ENCODE results near the gene ISG15. TPM values are rescaled to one million over a fixed set of nuclear protein-coding genes. Genes with fewer than 3 reads are reported as not detected.

ISG15 gene
- total RNA-seq, 1 experiment from 2014 or later = 140 TPM

DNA sequence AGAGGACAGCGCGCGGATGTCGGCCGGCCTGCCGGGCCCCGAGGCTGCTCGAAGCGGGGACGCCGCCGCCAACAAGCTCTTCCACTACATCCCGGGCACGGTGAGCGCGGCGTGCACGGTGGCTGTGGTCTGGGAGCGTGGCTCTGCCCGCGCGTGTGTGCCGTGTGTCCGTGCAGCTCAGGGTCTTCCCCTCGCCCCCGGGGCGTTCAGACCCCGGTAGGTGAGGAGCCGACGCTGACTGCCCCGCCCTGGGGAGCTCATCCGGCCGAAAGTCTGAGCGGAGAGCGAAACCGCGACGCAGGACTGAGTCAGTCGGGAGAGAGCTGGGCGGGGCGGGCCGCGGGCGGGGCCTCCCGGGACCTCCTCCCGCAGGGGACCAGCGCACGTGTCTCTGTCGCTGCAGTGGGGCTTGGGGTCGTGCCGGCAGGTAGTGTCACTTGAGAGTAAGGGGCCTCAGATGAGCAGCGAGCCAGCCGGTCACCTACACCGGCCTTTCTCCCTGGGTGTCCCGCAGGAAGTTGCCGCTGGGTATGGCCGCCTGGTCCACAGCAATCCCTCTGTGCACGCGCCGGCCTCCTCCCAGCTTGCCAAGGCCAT lies 46.5 kb upstream of the ISG15 start:
- Histone ChIP-seq H3K4me3 (replicated peaks in 1 of 2; ENCODE audit: low read depth in 1 of 2, low read length in 2 of 2) (peak overlapping the region; percentile 74), H3K9me3 (ENCODE audit: control insufficient read depth in 1 of 2, insufficient read depth in 1 of 2, low read depth in 1 of 2, low read length in 2 of 2) (no peaks in the 10 kb centered on the region; a peak in 1 of 4 replicates), H3K9me2 (ENCODE audit: insufficient read depth) (no peaks in the 10 kb centered on the region), H3K4me1 (ENCODE audit: control insufficient read depth in 1 of 2, insufficient read depth in 2 of 2, low read length in 2 of 2) (peaks cover 17 to 34% of the 10 kb centered on the region in 2 experiments), H2AFZ (ENCODE audit: low read depth, low read length, poor library complexity, severe bottlenecking) (no peak overlapping the region), H3K27me3 (ENCODE audit: insufficient read depth, low read length) (no peaks in the 10 kb centered on the region), H3K79me2 (ENCODE audit: insufficient read depth, low read length) (peaks cover 13% of the 10 kb centered on the region; the same call in 1 of the 2 replicates), H3K27ac (ENCODE audit: low read depth, low read length) (peak overlapping the region; percentile 100), H3K36me3 (ENCODE audit: control insufficient read depth in 1 of 2, insufficient read depth in 2 of 2, low read length in 2 of 2) (peaks cover 11 to 19% of the 10 kb centered on the region in 2 experiments; a peak in 3 of 4 replicates), H3K9ac (ENCODE audit: low read length) (peak overlapping the region; percentile 94), H4K20me1 (ENCODE audit: insufficient read depth) (no peaks in the 10 kb centered on the region), H3K4me2 (ENCODE audit: low read length) (peak overlapping the region; percentile 93)
- BruUV-seq (replicated peaks) = no TSS peak
- DNase-seq (ENCODE audit: low read depth, low spot score) (no peak), ATAC-seq (peak; percentile 79)
- ChIA-PET POLR2A (interaction anchor here (0.8 to 2.1 kb wide), 4 partner anchors 9 to 52 kb away, joined by 3 to 11 read pairs (median 4); no protein-coding TSS in a partner anchor), CTCF (interaction anchor here (1.1 to 1.5 kb wide), 3 partner anchors 10 to 62 kb away, joined by 3 to 5 read pairs (median 3); no protein-coding TSS in a partner anchor), RAD21 (ENCODE audit: low non-redundant PET in 1 of 2, low total read pairs in 2 of 2, uncharacterized antibody in 2 of 2, unreplicated experiment in 2 of 2) (interaction anchor here in 1 of 2 experiments (0.6 kb wide), 1 partner anchor 9 kb away, joined by 3 read pairs; no protein-coding TSS in a partner anchor)
- TF ChIP-seq EGR1 (IDR thresholded peaks at IDR 0.05; ENCODE audit: low read depth) (no peak), YY1 (IDR thresholded peaks at IDR 0.05; ENCODE audit: extremely low read depth, insufficient replicate concordance, low read depth, low read length) (peak; percentile 24), POLR2A (IDR thresholded peaks at IDR 0.05; ENCODE audit: borderline replicate concordance, extremely low read depth, insufficient read depth, insufficient read length) (peak; percentile 81), ZFX (IDR thresholded peaks at IDR 0.05) (peak; percentile 47; the same call in 1 of the 2 replicates), CBX3 (IDR thresholded peaks at IDR 0.05; ENCODE audit: low read depth) (no peak), POLR2AphosphoS5 (IDR thresholded peaks at IDR 0.05; ENCODE audit: low read depth, low read length) (peak; percentile 93), MAX (IDR thresholded peaks at IDR 0.05) (no peak)
- intact Hi-C loops (cut with micrococcal nuclease) = no loop called here
